GM21619 (cell line): Measurements from ENCODE around the gene TYW1.
"Not testable (repeated sequence)": the region's sequence is repeated elsewhere in the genome, so short reads cannot be mapped to it uniquely, and the experiment has no call there.

ENCODE experiments used
- ATAC-seq: cut with Tn5 transposase; IDR thresholded peaks from one replicate; pipeline ENCODE4 v1.9.1; 2021; ENCODE audit not compliant: unreplicated experiment

Gene TYW1

GRCh38 chr7:67233506-67233905 is 236.9 kb downstream of the TYW1 start:
- not testable (repeated sequence) for ATAC-seq

- not testable (repeated sequence) for ATAC-seq
Observed at GRCh38 chr7:67236216-67236615, 239.6 kb downstream of the TYW1 start.

GRCh38 chr7:67242871-67243270 is 246.2 kb downstream of the TYW1 start:
- ATAC-seq, result not testable (repeated sequence)

- not testable (repeated sequence) for ATAC-seq
Observed at GRCh38 chr7:67248364-67248763, 251.7 kb downstream of the TYW1 start.

- ATAC-seq, result no peak
Observed at GRCh38 chr7:67251986-67252558, 255.4 kb downstream of the TYW1 start.

- not testable (repeated sequence) for ATAC-seq
Observed at GRCh38 chr7:67255076-67255475, 258.4 kb downstream of the TYW1 start.

GRCh38 chr7:67257779-67258178 is 261.1 kb downstream of the TYW1 start:
- ATAC-seq, result not testable (repeated sequence)

GRCh38 chr7:67259363-67259762 is 262.7 kb downstream of the TYW1 start:
- not testable (repeated sequence) for ATAC-seq

- not testable (repeated sequence) for ATAC-seq
Observed at GRCh38 chr7:67260166-67260586, 263.5 kb downstream of the TYW1 start.

GRCh38 chr7:67264000-67264399 is 267.4 kb downstream of the TYW1 start:
- ATAC-seq, result not testable (repeated sequence)

GRCh38 chr7:67266070-67266469 is 269.4 kb downstream of the TYW1 start:
- not testable (repeated sequence) for ATAC-seq

- ATAC-seq, result no peak
Observed at GRCh38 chr7:67267914-67268313, 271.3 kb downstream of the TYW1 start.

- not testable (repeated sequence) for ATAC-seq
Observed at GRCh38 chr7:67269916-67270315, 273.3 kb downstream of the TYW1 start.
